Measurements from ENCODE around the gene FALEC.

FALEC gene

DNA sequence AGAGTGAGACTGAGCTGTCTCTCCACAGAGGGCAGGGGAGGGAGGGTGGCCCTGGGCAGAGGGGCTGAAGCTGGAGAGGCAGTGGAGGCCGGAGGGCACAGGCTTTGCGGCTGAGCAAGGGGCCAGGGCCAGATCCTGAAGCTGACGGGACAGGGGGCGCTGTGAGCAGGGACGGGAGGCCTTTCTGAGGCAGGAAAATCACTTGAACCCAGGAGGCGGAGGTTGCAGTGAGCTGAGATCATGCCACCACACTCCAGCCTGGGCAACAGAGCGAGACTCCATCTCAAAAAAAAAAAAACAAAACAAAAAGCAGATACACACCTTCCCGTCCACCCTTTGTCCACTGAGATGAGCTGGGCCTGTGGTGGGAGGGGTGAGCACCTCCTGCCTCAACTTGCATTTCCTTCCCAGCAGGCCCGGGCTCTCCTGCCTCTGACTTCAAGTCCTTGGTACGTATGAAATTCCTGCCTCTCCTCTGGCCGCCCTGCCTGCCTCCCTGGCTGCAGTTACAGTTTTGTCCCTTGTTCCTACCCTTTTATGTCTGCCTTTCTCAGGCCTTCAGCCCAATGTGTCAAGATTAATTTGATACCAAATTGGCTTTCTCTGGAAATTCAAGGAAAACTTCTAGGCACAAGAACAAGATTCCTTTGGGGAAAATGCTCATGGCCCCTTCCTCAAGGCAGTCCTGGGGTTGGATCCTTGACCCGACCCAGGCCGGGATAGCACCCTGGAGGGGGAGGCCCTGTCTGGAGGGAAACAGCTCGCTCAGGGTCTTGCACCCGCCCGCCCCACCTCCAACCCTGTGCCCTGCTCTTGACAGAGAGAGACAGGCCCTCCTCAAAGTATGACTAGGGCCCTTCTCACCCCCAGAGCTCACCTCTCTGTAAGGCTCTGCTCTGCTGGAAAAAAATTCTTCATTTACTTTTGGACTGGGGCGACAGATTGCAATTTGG is 22.5 kb downstream of the FALEC start:
- no peak for DNase-seq (ENCODE audit: low spot score)
- TF ChIP-seq, protein P1, sequence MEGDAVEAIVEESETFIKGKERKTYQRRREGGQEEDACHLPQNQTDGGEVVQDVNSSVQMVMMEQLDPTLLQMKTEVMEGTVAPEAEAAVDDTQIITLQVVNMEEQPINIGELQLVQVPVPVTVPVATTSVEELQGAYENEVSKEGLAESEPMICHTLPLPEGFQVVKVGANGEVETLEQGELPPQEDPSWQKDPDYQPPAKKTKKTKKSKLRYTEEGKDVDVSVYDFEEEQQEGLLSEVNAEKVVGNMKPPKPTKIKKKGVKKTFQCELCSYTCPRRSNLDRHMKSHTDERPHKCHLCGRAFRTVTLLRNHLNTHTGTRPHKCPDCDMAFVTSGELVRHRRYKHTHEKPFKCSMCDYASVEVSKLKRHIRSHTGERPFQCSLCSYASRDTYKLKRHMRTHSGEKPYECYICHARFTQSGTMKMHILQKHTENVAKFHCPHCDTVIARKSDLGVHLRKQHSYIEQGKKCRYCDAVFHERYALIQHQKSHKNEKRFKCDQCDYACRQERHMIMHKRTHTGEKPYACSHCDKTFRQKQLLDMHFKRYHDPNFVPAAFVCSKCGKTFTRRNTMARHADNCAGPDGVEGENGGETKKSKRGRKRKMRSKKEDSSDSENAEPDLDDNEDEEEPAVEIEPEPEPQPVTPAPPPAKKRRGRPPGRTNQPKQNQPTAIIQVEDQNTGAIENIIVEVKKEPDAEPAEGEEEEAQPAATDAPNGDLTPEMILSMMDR (IDR thresholded peaks at IDR 0.05; ENCODE audit: borderline replicate concordance, control extremely low read depth, extremely low read depth, insufficient read depth, missing control alignments), result no peak
- in situ Hi-C loops (cut with MboI; ENCODE audit: low sequenced_read_pairs, unreplicated experiment), result no loop called here

DNA sequence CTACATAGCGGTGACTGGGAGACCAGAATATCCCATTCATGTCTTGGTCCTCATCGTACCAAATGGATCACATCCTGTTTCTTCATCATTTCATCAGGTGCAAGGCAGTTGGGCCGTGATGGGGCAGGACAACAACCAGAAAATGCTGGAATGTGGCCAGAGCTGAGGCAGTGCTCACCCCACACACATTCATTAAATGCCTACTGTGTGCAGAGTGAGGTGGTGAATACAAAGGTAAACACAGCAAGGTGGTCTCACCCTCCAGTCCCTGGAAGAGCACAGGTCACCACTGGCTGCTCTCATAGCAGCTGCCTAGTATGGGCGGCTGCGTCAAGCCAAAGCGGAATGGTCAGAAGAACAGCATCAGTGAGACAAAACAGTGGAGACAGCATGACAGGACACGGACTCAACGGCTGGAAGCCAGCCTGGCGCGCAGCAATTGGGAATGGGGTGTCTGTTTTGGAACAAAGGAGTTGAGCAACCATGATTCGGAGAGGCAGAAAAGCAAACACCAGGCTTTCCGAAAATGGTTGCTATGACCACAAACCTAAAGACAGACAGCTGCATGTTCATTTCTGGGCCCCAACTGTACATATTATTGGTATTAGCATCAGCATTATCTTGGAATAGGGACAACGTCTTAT is 28.1 kb downstream of the FALEC start:
- no peak for DNase-seq (ENCODE audit: low spot score)

DNA sequence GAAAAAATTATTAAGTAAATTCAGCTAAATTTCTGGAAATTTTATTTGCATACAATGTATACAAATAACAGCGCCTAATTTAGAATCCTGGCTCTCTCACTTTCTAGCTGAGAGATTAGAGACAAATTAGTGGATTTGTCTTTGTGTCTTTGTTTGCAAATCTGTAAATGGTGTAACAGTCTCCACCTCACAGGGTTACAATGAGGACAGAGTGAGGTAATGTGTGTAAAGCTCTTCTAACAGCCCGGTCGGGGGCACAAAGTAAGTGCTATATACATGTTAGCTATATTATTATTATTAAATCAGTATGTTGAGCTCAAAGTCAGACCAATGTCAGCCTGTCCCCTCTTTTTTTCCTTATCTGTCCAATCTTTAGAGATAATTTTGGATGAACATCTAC is 28.7 kb downstream of the FALEC start:
- in situ Hi-C loops (cut with MboI; ENCODE audit: low sequenced_read_pairs, unreplicated experiment), result no loop called here
- DNase-seq (ENCODE audit: low spot score), result no peak
- TF ChIP-seq, protein P1 (IDR thresholded peaks at IDR 0.05; ENCODE audit: borderline replicate concordance, control extremely low read depth, extremely low read depth, insufficient read depth, missing control alignments), result no peak

More for the DNA sequence above, 28.1 kb downstream of the FALEC start:
- TF ChIP-seq, protein P1 (IDR thresholded peaks at IDR 0.05; ENCODE audit: borderline replicate concordance, control extremely low read depth, extremely low read depth, insufficient read depth, missing control alignments), result no peak
- in situ Hi-C loops (cut with MboI; ENCODE audit: low sequenced_read_pairs, unreplicated experiment), result no loop called here

DNA sequence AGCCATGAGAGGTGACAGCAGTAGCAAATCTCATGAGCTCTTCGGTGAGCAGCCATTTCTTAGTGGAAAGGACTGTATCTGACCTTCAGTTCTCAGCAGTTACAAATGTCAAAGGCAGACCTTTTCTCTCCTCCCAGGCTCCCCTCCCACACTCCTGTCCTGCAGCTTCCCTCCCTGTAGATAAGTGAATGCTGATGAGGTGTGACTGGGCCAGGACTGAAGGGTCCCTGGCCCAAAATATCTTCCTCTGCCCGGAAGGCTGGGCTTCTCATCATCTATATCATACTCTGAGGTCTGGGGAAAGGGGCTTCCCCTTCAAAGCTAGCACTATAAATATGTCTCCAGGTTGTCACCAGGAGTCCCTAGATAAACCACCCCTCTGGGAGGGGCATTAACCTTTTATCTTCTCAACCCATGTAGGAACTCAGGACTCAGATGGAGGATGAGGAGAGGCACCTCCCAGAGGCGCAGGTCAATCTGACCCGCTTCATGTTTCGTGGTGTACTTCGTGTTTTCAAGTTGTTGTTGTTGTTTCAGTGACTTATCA is 30.0 kb downstream of the FALEC start:
- DNase-seq (ENCODE audit: low spot score), result no peak
- TF ChIP-seq, protein P1 (IDR thresholded peaks at IDR 0.05; ENCODE audit: borderline replicate concordance, control extremely low read depth, extremely low read depth, insufficient read depth, missing control alignments), result no peak
- in situ Hi-C loops (cut with MboI; ENCODE audit: low sequenced_read_pairs, unreplicated experiment), result no loop called here

DNA sequence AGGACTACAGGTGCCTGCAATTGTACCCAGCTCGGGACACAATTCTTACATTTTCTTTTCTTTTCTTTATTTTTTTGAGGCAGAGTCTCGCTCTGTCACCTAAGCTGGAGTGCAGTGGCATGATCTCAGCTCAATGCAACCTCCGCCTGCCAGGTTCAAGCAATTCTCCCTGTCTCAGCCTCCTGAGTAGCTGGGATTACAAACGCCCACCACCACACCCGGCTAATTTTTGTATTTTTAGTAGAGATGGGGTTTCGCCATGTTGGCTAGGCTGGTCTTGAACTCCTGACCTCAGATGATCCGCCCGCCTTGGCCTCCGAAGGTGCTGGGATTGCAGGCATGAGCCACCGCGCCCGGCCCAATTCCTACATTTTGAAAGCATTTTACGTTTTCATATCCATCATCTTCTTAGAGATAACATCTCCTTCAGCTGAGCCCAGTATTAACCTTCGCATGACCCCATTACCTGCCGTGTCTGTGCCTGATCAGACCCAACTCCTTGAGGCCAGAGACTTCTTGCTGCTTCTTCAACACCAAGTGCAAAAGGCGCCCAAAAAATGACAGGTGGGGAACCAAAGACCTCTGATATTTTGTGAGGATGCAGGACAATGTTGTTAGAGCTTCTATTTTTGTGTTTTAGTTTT is 30.9 kb downstream of the FALEC start:
- no peak for DNase-seq (ENCODE audit: low spot score)
- in situ Hi-C loops (cut with MboI; ENCODE audit: low sequenced_read_pairs, unreplicated experiment), result no loop called here
- TF ChIP-seq, protein P1 (IDR thresholded peaks at IDR 0.05; ENCODE audit: borderline replicate concordance, control extremely low read depth, extremely low read depth, insufficient read depth, missing control alignments), result no peak

DNA sequence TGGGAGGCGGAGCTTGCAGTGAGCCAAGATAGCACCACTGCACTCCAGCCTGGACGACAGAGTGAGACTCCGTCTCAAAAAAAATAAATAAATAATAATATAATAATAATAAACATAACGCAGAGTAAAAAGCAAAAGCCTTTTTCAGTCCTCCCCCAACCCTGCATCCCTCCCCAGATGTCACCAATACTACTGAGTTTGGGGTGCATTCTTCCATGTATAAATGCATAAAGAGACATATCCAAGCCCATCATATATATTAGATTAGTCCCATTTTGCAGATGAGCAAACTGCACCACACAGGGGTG is 32.7 kb downstream of the FALEC start:
- TF ChIP-seq, protein P1 (IDR thresholded peaks at IDR 0.05; ENCODE audit: borderline replicate concordance, control extremely low read depth, extremely low read depth, insufficient read depth, missing control alignments), result no peak
- in situ Hi-C loops (cut with MboI; ENCODE audit: low sequenced_read_pairs, unreplicated experiment), result no loop called here
- DNase-seq (ENCODE audit: low spot score), result no peak
